Caco-2 (cell line): Measurements from ENCODE around the gene HERC2. TPM values are rescaled to one million over a fixed set of nuclear protein-coding genes. Genes with fewer than 3 reads are reported as not detected.

Experiments
- BruUV-seq: library from RNA; stranded (reverse); fragments of 400-500 nt; replicated peaks from 2 replicates; lab custom pipeline; 2021; lab: Mats Ljungman, UMichigan
- CTCF ChIA-PET: fragments of 300-600 bp; sonication (Branson Sonifier 250); formaldehyde crosslinking; loops from one replicate; lab custom pipeline; 2022; ENCODE audit warnings: antibody characterized with exemption; lab: Charles Lee
- POLR2A ChIA-PET: fragments of 300-600 bp; sonication (Branson Sonifier 250); formaldehyde crosslinking; loops from one replicate; lab custom pipeline; 2022; ENCODE audit warnings: antibody characterized with exemption; lab: Charles Lee
- DNase-seq, 2 experiments: peaks; one replicate each; pipeline versions ENCODE4 v3.0.0 to v3.0.0-alpha.2; 2020 to 2022
- H3K27me3 ChIP-seq: replicated peaks from 2 replicates; pipeline ENCODE4 v1.6.0; 2011; ENCODE audit warnings: low read length; ENCODE audit not compliant: control insufficient read depth, insufficient read depth
- H3K36me3 ChIP-seq: 2 replicates; pipeline ENCODE4 v1.5.1; 2011; ENCODE audit warnings: low read length; ENCODE audit not compliant: control insufficient read depth, insufficient read depth
- H3K4me1 ChIP-seq: fragments of 250-450 bp; sonication (Bioruptor Pico); 2 replicates; pipeline ENCODE4 v1.5.1; 2020; ENCODE audit warnings: mild to moderate bottlenecking
- H3K4me3 ChIP-seq: 2 replicates; pipeline ENCODE4 v1.5.1; 2011; ENCODE audit warnings: low read depth, mild to moderate bottlenecking, control low read depth, low read length
- H3K9me3 ChIP-seq: fragments of 250-450 bp; sonication (Bioruptor Pico); 2 replicates; pipeline ENCODE4 v1.5.1; 2020; ENCODE audit warnings: mild to moderate bottlenecking, moderate library complexity
- H3K27ac Mint-ChIP-seq: one replicate; pipeline ENCODE4 v1.8.0; 2022; ENCODE audit warnings: mixed read lengths; ENCODE audit not compliant: unreplicated experiment
- H3K27me3 Mint-ChIP-seq: one replicate; pipeline ENCODE4 v1.8.0; 2022; ENCODE audit warnings: mixed read lengths; ENCODE audit not compliant: insufficient read depth, unreplicated experiment
- H3K36me3 Mint-ChIP-seq: one replicate; pipeline ENCODE4 v1.8.0; 2022; ENCODE audit warnings: mild to moderate bottlenecking, mixed read lengths; ENCODE audit not compliant: insufficient read depth, unreplicated experiment
- H3K4me1 Mint-ChIP-seq: one replicate; pipeline ENCODE4 v1.8.0; 2022; ENCODE audit warnings: low read depth, mixed read lengths; ENCODE audit not compliant: unreplicated experiment
- H3K4me3 Mint-ChIP-seq: one replicate; pipeline ENCODE4 v1.8.0; 2022; ENCODE audit warnings: mild to moderate bottlenecking, moderate library complexity, mixed read lengths; ENCODE audit not compliant: unreplicated experiment
- H3K9me3 Mint-ChIP-seq: one replicate; pipeline ENCODE4 v1.8.0; 2022; ENCODE audit warnings: mixed read lengths; ENCODE audit not compliant: unreplicated experiment
- CTCF ChIP-seq, 2 experiments: fragments of 200-600 bp in 1 of 2; IDR thresholded peaks; 1 replicate in 1 of 2; 2 replicates in 1 of 2; pipeline versions ENCODE4 v1.5.1 to v1.8.0; 2011 to 2022; ENCODE audit warnings: antibody characterized with exemption in 1 of 2, control low read depth in 1 of 2, inconsistent platforms in 1 of 2, low read depth in 1 of 2, low read length in 1 of 2, mild to moderate bottlenecking in 1 of 2, moderate library complexity in 1 of 2; ENCODE audit not compliant: insufficient read depth in 1 of 2, severe bottlenecking in 1 of 2, unreplicated experiment in 1 of 2
- intact Hi-C: fragments of 100-400 bp; cut with micrococcal nuclease; formaldehyde crosslinking; loops from one replicate; pipeline ENCODE4 v1.10.0; 2022; ENCODE audit not compliant: unreplicated experiment
- total RNA-seq: library from RNA; stranded (reverse); gene quantifications from 2 replicates; pipeline ENCODE4 v1.2.3, GENCODE V29; 2022

HERC2 gene
- total RNA-seq, 1 experiment from 2014 or later, result 76.9 TPM

DNA sequence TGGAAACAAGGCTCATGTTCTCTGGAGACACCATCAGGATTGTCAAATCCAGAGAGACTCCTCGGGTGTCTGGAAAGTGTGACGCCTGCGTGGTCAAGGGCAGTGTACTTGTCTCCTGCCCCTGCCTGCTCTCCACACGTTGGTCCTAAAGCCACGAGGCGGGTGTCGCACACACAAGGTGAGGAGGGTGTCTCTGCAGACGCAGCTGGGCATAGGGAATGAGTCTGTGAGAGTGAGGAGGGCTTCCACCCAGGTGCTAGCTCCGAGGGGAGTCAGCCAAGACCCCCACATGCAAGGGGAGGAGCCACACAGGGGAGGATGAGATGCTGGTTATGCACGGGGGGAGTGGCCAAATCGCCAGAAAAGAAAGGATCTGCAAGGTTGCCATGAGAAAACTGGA lies 194.9 kb downstream of the HERC2 start:
- no peaks in the 10 kb centered on the region for H3K9me3 ChIP-seq
- no peak for DNase-seq
- Mint-ChIP-seq H3K4me1 (peaks cover 8% of the 10 kb centered on the region), H3K27me3 (no peaks in the 10 kb centered on the region), H3K4me3 (no peak overlapping the region), H3K36me3 (peaks cover 43% of the 10 kb centered on the region), H3K27ac (no peak overlapping the region), H3K9me3 (no peaks in the 10 kb centered on the region)
- intact Hi-C loops, result no loop called here
- H3K4me1 ChIP-seq, result no peaks in the 10 kb centered on the region
- CTCF ChIA-PET, result no interaction called here
- no peaks in the 10 kb centered on the region for H3K27me3 ChIP-seq
- POLR2A ChIA-PET, result no interaction called here
- TF ChIP-seq CTCF (IDR thresholded peaks at IDR 0.05; ENCODE audit: insufficient read depth in 1 of 2, low read depth in 1 of 2, low read length in 1 of 2, severe bottlenecking in 1 of 2, unreplicated experiment in 1 of 2), result no peak
- no peak overlapping the region for H3K4me3 ChIP-seq
- H3K36me3 ChIP-seq, result peaks cover 4% of the 10 kb centered on the region
- no TSS peak for BruUV-seq

DNA sequence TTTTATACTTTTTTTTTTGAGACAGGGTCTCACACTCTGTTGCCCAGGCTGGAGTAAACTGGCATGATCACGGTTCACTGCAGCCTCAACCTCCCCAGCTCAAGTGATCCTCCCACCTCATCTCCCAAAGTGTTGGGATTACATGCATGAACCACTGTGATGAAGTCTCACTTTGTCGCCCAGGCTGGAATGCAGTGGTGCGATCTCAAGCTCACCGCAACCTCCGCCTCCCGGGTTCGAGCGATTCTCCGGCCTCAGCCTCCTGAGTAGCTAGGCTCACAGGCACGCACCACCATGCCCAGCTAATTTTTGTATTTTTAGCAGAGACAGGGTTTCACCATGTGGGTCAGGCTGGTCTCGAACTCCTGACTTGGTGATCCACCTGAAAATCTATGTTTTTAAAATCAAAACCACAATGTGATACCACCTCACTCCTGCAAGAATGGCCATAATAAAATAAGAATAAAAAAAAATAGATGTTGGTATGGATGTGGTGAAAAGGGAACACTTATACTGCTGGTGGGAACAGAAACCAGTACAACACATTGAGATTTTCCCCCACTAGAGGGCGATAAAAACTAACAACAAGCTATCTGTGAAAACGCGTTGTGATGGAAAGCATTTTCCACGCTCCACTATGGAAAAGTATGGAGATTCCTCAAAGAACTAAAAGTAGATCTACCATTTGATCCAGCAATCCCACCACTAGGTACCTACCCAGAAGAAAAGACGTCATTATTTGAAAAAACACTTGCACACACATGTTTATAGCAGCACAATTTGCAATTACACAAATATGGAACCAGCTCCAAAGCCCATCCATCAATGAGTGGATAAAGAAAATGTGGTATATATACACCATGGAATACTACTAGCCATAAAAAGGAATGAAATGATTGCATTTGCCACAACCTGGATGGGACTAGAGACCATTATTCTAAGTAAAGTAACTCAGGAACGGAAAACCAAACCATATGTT lies 196.0 kb downstream of the HERC2 start:
- no peaks in the 10 kb centered on the region for H3K9me3 ChIP-seq
- Mint-ChIP-seq H3K4me1 (peaks cover 8% of the 10 kb centered on the region), H3K9me3 (no peaks in the 10 kb centered on the region), H3K4me3 (no peak overlapping the region), H3K27me3 (no peaks in the 10 kb centered on the region), H3K36me3 (peaks cover 39% of the 10 kb centered on the region), H3K27ac (no peak overlapping the region)
- POLR2A ChIA-PET, result no interaction called here
- no peaks in the 10 kb centered on the region for H3K4me1 ChIP-seq
- peaks cover 4% of the 10 kb centered on the region for H3K36me3 ChIP-seq
- TF ChIP-seq CTCF (IDR thresholded peaks at IDR 0.05; ENCODE audit: insufficient read depth in 1 of 2, low read depth in 1 of 2, low read length in 1 of 2, severe bottlenecking in 1 of 2, unreplicated experiment in 1 of 2), result peak; percentile 61 to 65
- H3K27me3 ChIP-seq, result no peaks in the 10 kb centered on the region
- no TSS peak for BruUV-seq
- DNase-seq, result peak in 1 of 2 experiments; percentile 65
- CTCF ChIA-PET, result interaction anchor here (0.5 to 1.6 kb wide), 10 partner anchors 11 to 392 kb away, joined by 3 to 22 read pairs (median 4); partner anchors contain the start of gene OCA2
- intact Hi-C loops, result no loop called here
- H3K4me3 ChIP-seq, result no peak overlapping the region

DNA sequence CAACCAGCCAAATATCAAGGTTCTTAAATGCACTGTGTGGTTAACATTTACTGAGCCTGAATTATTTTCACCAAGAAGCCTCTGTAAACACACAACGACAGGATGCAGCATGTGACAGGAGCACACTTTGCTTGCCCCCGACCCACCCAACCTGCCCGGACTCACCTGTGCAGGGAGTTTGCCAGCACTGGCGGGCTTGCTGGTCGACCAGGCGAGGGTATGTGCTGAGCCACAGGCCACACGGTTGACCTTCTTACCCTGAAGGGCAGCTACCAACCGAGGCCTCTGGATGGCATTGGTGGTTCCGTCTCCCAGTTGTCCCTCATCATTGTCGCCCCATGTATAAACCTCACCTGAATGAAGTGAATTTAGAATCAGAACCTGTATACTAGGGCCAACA lies 197.1 kb downstream of the HERC2 start:
- Histone ChIP-seq H3K4me3 (no peak overlapping the region), H3K4me1 (no peaks in the 10 kb centered on the region), H3K9me3 (no peaks in the 10 kb centered on the region), H3K27me3 (no peaks in the 10 kb centered on the region), H3K36me3 (peaks cover 2% of the 10 kb centered on the region)
- H3K27me3 Mint-ChIP-seq, result no peaks in the 10 kb centered on the region
- no peaks in the 10 kb centered on the region for H3K9me3 Mint-ChIP-seq
- no TSS peak for BruUV-seq
- H3K4me3 Mint-ChIP-seq, result no peak overlapping the region
- peaks cover 47% of the 10 kb centered on the region for H3K36me3 Mint-ChIP-seq
- DNase-seq, result no peak
- TF ChIP-seq CTCF (IDR thresholded peaks at IDR 0.05; ENCODE audit: insufficient read depth in 1 of 2, low read depth in 1 of 2, low read length in 1 of 2, severe bottlenecking in 1 of 2, unreplicated experiment in 1 of 2), result no peak
- H3K4me1 Mint-ChIP-seq, result peaks cover 8% of the 10 kb centered on the region
- intact Hi-C loops, result no loop called here
- CTCF ChIA-PET, result no interaction called here
- H3K27ac Mint-ChIP-seq, result no peak overlapping the region
- POLR2A ChIA-PET, result no interaction called here
